OCI-M2 (cell line): ENCODE measurements around the gene SPRR3.

Experiments used
- DNase-seq: peaks from one replicate; lab custom pipeline; 2025; ENCODE audit not compliant: unreplicated experiment; lab: John Stamatoyannopoulos, UW

SPRR3 gene

DNA sequence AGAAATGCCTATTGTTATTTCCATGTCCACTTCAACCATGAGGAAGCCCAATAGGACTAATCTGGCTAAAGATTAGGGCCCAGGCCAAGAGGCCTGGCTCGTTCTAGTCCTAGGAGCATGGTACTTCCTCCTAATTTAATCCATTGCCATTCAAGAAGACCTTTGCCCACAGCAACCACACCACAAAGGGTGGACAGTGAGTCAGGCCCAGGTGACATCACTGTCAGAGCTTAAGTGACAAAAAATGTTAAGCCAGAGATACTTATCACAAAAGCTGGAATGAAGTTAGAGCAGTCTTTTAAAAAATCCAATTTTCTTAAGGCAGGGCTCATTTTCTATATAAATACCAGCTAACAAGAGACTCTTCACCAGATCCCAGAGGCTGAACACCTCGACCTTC, at the start of gene SPRR3:
SPRR3 (plus strand) TSS at position 368 of the 400 bp plus-strand sequence. CDS start 1,272 bp downstream, outside the sequence.
- DNase-seq, result no peak

DNA sequence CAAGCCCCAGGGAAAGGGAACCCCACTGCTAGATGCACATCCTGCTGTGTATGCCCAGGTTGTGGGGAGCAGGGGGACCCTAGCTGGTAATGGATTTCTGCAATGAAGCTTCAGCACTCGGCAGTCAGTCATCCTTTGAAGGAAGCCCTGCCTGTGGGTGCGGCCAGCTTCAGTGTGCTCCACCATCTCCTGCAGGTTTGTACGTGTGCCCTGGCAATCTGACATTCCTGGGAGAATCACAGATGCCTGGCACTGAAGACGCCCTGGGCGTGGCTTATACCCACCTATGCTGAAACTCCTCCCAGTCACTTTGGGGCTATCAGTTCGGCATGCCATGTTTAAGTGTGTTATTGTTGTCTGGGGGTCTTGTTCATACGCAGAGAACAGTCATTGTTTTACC, 47.8 kb upstream of the SPRR3 start:
- DNase-seq, result no peak

GRCh38 chr1:152954436-152954835, 47.1 kb upstream of the SPRR3 start:
- DNase-seq, result no peak

DNA sequence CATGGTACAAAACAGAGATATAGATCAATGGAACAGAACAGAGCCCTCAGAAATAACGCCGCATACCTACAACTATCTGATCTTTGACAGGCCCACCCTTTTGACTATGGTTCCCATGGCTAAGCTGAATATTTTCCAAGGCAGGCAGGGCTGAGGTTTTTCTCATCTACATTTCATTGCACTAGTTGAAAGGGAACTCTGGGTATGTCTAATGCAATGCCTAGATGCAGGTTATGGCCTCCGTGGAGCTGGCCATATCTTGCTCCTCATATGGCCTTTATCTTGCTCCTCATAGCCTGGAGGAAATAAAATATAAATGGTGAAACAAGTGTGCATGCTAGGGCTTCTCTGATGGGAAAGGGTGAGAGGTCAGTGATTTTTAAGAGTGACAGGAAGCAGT, 44.0 kb upstream of the SPRR3 start:
- DNase-seq, result no peak

DNA sequence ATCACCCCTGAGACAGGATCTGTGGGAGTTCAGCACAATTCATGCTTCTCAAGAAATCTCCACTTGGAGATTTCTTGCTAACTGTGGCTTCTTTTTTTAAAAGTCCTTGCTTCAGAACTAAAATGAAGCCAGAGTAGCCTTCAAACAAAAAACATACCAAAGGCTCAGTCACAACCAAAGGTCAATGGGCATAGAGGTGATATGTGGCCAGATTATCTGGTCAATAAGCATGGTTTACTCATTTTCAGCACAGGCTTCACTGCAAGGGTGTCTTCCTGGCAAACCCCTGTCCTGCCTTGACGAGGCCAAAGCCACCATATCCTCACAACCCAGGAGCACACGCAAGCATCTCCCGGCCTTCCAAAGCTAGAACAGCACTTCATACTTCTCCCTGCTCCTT, 42.3 kb upstream of the SPRR3 start:
- no peak for DNase-seq

DNA sequence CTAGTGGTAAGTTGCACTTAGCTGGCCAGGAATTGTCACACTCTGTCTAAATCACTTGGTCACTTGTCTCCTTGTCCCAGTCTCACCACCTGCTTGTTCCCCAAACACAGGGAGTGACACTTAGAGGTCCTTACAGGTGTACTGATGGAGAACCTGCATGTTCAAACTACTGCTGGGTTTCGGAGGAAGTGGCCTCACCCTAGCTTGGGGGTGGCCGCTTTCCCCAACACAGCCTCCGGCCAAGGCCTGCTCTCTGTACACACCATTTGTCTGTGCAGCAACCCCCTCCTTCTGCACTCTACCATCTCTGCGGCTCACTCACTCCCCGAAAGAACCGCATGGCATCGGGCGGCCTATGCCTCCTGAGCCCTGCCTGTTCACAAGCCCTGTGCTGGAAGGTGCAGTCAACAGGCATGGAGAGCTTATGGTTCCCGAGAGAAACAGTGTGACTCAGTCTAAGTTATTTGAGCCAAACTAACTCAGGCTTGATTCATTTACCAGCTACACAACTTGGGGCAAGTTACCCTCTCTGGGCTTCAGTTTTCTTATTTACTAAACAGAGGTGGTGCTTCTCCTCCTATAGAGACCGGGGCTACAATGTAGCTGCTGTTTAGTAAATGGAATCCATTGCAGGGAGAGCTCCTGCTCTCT, 41.6 kb upstream of the SPRR3 start:
- no peak for DNase-seq

- no peak for DNase-seq
Measured at GRCh38 chr1:152960452-152961044, 41.0 kb upstream of the SPRR3 start.

DNA sequence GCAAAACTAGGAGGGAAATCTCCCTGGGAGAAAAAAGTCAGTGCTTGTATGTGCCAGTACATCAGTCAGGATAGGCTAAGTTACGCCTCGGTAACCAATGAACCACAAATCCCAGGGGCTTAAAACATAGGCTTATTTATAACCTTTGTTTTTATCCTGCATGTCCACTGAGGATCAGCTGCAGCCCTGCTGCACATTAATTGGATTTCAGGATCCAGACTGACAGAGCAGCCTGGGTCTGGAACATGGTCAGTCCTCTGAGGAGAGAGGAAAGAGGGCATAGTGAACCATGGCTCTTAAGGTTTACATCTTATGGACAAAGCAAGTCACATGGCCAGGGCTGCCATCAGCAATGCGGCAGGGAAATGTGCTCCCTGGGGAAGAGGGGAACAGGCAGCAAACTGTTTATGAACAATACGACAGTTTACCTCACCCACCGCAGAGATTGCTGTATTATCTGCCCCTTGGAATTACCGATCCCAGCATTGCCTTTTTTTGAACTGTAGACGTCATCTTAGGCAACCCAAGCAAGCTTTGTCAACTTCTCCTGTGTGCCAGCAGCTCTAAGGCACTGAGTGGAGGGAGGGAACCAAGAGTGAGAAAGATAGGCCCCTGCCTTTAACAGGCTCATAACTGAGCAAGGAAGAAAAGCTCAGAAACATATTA, 40.2 kb upstream of the SPRR3 start:
- DNase-seq, result no peak

GRCh38 chr1:152962876-152963415, 38.6 kb upstream of the SPRR3 start:
- no peak for DNase-seq

DNA sequence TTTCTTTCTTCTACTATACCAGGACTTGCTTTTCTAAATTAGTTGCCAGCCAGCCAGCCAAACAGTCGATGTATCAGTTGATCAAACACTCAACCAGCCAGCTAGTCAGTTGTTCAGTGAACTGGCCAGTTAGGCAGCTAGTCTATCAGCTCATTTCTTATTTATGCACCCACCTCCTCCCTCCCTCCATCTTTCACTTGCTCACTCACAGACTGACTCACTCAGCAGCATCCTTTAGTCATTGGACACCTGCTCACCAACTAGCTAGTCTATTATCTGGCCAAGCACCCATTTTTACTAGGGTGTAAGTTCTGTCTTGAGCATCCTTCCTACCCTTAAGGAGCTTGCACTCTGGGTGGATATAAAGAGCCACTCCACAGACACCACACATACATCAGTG, 37.0 kb upstream of the SPRR3 start:
- DNase-seq, result no peak

GRCh38 chr1:152965853-152966252, 35.7 kb upstream of the SPRR3 start:
- DNase-seq, result no peak

GRCh38 chr1:152967201-152967600, 34.3 kb upstream of the SPRR3 start:
- no peak for DNase-seq

DNA sequence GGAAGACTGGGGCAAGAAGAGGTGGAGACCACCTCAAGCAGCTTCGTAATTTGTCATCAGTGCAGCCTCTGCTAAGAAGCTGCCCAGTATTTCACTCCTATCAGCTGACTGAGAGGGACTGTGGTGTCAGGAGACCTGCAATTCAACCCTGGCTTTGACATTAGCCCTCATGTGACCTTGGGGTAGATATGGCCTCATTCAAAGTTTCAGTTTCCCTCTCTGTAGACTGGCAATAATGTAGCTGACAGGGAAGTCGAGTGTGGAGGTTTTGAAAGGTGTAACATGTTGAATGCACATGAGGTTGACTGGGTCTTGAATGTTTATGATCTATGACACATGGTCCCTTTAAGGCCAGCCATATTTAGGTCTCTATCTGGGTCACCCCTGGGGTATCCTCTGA, 33.3 kb upstream of the SPRR3 start:
- DNase-seq, result no peak

GRCh38 chr1:152969036-152969435, 32.5 kb upstream of the SPRR3 start:
- no peak for DNase-seq

DNA sequence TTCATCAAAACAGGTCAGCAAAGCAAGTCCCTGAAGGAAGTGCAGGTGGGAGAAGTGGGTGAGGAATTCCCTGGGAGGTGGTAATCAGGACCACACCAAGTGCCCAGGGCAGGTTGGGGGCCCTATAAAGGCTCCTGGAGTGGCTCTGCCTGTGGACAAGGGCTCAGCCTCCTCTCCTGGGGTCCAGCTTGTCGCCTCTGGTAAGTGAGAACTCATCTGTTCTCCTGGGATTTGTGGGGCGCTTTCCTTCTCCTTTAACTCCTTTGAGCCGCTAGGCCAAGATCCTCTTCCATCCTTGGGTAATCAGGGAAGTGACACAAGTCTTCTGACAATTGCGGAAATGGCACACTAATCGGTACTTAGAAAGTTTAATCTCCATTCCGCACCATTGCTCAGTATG, 31.1 kb upstream of the SPRR3 start, which contains the start of gene SPRR4:
SPRR4 (plus strand) TSS at position 154 of the 400 bp plus-strand sequence. CDS start 1,243 bp downstream, outside the sequence.
- no peak for DNase-seq

DNA sequence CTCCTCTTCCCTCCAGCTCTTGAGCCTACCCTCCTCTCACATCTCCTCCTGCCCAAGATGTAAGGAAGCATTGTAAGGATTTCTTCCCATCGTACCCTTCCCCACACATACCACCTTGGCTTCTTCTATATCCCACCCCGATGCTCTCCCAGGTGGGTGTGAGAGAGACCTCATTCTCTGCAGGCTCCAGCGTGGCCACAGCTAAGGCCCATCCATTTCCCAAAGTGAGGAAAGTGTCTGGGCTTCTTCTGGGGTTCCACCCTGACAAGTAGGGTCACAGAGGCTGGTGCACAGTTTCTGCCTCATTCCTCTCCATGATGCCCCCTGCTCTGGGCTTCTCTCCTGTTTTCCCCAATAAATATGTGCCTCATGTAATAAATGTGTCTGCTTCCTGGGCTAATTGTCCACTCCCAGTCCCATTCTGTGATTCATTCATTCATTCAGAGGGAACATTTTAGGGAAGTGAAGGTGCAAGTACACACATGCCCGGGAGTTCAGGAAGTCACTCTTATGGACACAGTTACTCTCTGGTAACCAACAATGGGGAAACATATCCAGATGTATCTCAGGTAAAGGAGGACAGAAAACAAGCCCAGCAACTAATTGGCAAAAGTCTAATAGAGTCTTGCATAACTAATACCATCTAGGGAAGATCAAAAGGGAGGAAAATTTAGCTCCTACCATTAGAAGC, 29.2 kb upstream of the SPRR3 start:
- no peak for DNase-seq

GRCh38 chr1:152976688-152977087, 24.9 kb upstream of the SPRR3 start:
- no peak for DNase-seq

- no peak for DNase-seq
Measured at GRCh38 chr1:152977614-152978013, 23.9 kb upstream of the SPRR3 start.

- no peak for DNase-seq
Measured at GRCh38 chr1:152980676-152981075, 20.9 kb upstream of the SPRR3 start.

- no peak for DNase-seq
Measured at GRCh38 chr1:152981146-152981871, 20.2 kb upstream of the SPRR3 start.

DNA sequence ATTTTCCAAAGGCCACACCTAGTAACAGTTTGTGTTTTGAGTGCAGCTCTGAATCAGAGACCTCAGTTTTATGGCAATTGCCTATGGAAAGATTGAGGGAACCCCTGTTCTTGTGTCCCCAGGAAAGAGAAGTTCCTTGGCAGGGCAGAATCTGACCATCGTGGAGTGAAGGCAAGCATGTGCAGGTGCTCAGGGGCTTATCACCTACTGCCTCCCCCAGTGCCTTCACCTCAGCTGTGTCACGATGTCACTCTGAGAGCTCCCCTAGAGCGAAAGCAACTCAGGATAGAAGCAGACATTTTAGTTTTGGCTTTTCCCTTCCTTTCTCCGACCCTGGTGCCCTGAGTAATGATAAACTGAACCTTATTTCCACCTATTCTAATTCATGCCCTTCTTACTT, 19.5 kb upstream of the SPRR3 start:
- DNase-seq, result no peak
